Activated CD4-positive, alpha-beta memory T cell treated with anti-CD3 and anti-CD28 coated beads, Interleukin-2, amount 10 ng/mL, durations not matched to agents 7 days and 5 days (primary cell): ENCODE results near the gene FEM1B. TPM values are rescaled to one million over a fixed set of nuclear protein-coding genes. Genes with fewer than 3 reads are reported as not detected.

ENCODE experiments used
- CTCF ChIA-PET: fragments of 350-600 bp; sonication (Branson Sonifier 250); formaldehyde crosslinking; loops from one replicate; lab custom pipeline; 2021; ENCODE audit warnings: antibody characterized with exemption, inconsistent platforms; lab: Charles Lee
- POLR2A ChIA-PET: fragments of 350-600 bp; sonication (Branson Sonifier 250); formaldehyde crosslinking; loops from one replicate; lab custom pipeline; 2021; ENCODE audit warnings: antibody characterized with exemption; lab: Charles Lee
- DNase-seq: peaks from one replicate; pipeline ENCODE4 v3.0.0-alpha.2; 2020
- H3K27ac Mint-ChIP-seq: one replicate; pipeline ENCODE4 v1.8.0; 2021; ENCODE audit warnings: mild to moderate bottlenecking, mixed read lengths
- H3K27me3 Mint-ChIP-seq: one replicate; pipeline ENCODE4 v1.8.0; 2021; ENCODE audit warnings: mixed read lengths
- H3K36me3 Mint-ChIP-seq: one replicate; pipeline ENCODE4 v1.8.0; 2021; ENCODE audit warnings: low read depth, mixed read lengths
- H3K4me1 Mint-ChIP-seq: one replicate; pipeline ENCODE4 v1.8.0; 2021; ENCODE audit warnings: mixed read lengths
- H3K4me3 Mint-ChIP-seq: one replicate; pipeline ENCODE4 v1.8.0; 2021; ENCODE audit warnings: mild to moderate bottlenecking, mixed read lengths
- H3K9me3 Mint-ChIP-seq: one replicate; pipeline ENCODE4 v1.8.0; 2021; ENCODE audit warnings: mixed read lengths
- total RNA-seq, 2 experiments: library from RNA; stranded (reverse); gene quantifications; one replicate each; pipeline ENCODE4 v1.2.3, GENCODE V29; 2021

The FEM1B gene
- total RNA-seq, 2 experiments from 2014 or later: 46.9 to 48.8 TPM

DNA sequence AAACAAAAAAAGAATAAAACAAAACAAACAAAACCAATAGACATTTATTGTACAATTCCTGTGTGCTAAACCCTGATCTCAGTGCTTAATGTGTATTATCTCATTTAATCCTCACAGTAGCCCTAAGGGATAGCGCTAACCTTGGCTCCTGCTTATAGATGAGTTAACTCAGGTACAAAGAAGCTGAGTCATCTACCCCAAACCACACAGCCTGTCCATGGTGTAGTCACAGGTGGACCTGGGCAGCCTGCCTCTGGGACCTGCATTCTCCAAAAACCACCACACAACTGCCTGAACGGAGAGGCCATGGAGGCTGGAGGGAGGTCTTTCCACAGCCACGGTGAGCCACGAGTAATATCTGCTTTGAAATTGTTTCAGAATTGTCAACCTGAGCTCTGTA is 42.5 kb upstream of the FEM1B start:
- Mint-ChIP-seq H3K4me1 (peaks cover 8% of the 10 kb centered on the region), H3K36me3 (no peaks in the 10 kb centered on the region), H3K9me3 (no peaks in the 10 kb centered on the region), H3K27me3 (no peaks in the 10 kb centered on the region), H3K27ac (no peak overlapping the region), H3K4me3 (no peak overlapping the region)
- ChIA-PET CTCF (no interaction called here), POLR2A (no interaction called here)
- DNase-seq: no peak

DNA sequence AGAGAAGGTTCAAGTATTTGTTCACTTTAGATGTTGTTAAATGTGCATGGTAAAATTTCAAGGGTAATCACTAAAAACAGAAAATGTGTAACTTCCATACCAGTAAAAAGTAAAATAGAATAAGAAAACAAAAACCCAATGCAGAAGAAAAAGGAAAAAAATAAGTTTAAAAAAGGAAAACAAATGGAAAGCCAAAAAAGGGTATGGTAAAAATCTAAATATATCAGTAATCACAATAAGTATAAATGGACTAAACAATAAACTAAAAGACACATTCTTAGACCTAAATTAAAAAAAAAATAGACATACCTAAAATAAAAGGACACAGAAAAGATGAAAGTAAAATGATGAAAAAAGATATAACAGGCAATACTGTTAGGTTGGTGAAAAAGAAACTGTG is 38.5 kb upstream of the FEM1B start:
- Mint-ChIP-seq H3K9me3 (peaks cover 4% of the 10 kb centered on the region), H3K27ac (no peak overlapping the region), H3K27me3 (peaks cover 7% of the 10 kb centered on the region), H3K4me3 (no peak overlapping the region), H3K36me3 (no peaks in the 10 kb centered on the region), H3K4me1 (no peaks in the 10 kb centered on the region)
- DNase-seq: no peak
- ChIA-PET CTCF (no interaction called here), POLR2A (no interaction called here)

DNA sequence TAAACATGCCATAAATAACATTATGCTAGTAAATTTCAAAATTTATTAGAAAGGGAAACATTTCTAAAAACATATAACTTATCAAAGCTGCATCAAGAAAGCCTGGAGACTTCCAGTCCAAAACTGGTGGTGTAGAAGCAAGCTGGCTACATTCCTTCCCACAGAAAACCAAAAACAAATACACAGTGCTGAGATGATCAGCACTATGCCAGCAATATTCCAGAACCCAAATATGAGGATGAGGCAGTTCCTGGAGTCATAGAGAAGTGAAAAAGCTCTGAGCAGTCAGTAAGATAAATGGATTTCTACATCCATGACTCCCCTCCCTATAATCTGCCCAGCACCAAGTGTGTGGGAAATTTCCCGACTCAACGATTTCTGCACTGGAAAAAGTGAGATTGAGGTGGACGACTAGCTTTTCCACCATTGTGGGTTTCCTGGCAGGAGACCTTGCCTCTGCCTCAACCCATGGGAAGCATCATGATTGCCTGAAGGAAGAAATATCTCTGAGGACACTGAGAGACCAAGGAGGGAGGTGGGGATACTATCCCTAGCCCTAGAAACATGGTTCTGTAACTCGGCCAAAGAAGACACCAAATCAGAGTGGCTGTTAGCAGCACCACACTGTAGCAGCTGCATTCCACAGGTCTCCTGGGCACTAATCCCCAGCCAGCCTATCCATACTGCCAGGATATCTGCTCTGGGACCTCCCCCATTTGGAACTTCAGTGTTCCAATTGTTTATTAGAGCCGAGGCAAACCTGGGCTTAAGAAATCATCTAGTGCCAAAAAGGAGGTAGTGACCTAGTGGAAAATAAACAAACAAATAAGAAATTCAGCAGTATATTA is 36.2 kb upstream of the FEM1B start:
- Mint-ChIP-seq H3K4me3 (no peak overlapping the region), H3K4me1 (no peaks in the 10 kb centered on the region), H3K27ac (no peak overlapping the region), H3K27me3 (peaks cover 7% of the 10 kb centered on the region), H3K9me3 (peaks cover 8% of the 10 kb centered on the region), H3K36me3 (no peaks in the 10 kb centered on the region)
- POLR2A ChIA-PET: interaction anchor here (1.1 kb wide), 1 partner anchor 36 kb away, joined by 3 read pairs; the partner anchor contains the start of gene FEM1B
- no peak for DNase-seq
- CTCF ChIA-PET: interaction anchor here (1.1 kb wide), 1 partner anchor 11 kb away, joined by 3 read pairs; no protein-coding TSS in a partner anchor

DNA sequence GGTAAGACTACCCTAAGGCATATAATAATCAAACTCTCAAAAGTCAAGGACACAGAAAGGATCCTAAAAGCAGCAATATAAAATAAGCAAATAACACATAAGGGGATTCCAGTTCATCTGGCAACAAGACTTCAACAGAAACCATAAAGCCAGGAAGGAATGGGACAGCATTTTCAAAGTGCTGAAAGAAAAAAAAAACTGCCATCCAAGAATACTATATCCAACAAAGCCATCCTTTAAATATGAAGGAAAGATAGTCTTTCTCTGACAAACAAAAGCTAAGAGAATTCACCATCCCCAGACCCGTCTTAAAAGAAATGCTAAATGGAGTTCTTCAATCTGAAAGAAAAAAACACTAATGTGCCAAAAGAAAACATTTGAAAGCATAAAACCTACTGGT is 33.3 kb upstream of the FEM1B start:
- no peak overlapping the region for H3K4me3 Mint-ChIP-seq
- DNase-seq: no peak
- H3K27me3 Mint-ChIP-seq: peaks cover 23% of the 10 kb centered on the region
- ChIA-PET CTCF (interaction anchor here (1.9 kb wide), 1 partner anchor 9 kb away, joined by 7 read pairs; no protein-coding TSS in a partner anchor), POLR2A (no interaction called here)
- peaks cover 8% of the 10 kb centered on the region for H3K9me3 Mint-ChIP-seq
- no peaks in the 10 kb centered on the region for H3K4me1 Mint-ChIP-seq
- H3K27ac Mint-ChIP-seq: no peak overlapping the region
- H3K36me3 Mint-ChIP-seq: no peaks in the 10 kb centered on the region

DNA sequence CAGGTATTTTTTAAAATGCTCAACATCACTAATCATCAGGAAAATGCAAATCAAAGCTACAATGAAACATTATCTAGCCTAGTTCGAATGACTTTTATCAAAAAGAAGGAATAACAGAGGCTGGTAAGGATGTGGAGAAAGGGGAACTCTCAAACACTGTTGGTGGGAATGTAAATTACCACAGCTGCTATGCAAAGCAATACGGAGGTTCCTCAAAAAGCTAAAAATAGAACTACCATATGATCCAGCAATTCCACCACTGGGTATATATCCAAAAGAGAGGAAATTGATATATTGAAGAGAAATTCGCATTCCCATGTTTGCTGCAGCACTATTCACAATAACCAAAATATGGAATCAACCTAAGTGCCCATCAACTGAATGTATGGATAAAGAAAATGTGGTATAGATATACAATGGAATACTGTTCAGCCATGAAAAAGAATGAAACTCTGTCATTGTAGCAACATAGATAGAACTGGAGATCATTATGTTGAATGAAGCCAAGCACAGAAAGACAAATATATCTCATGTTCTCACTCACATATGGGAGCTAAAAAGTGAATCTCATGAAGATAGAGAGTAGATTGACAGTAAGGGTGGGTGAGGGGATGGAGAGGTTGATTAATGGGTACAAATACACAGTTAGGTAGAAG is 28.4 kb upstream of the FEM1B start:
- no peak overlapping the region for H3K4me3 Mint-ChIP-seq
- DNase-seq: no peak
- no peaks in the 10 kb centered on the region for H3K36me3 Mint-ChIP-seq
- ChIA-PET CTCF (no interaction called here), POLR2A (no interaction called here)
- no peak overlapping the region for H3K27ac Mint-ChIP-seq
- peaks cover 3% of the 10 kb centered on the region for H3K9me3 Mint-ChIP-seq
- peaks cover 24% of the 10 kb centered on the region for H3K27me3 Mint-ChIP-seq
- no peaks in the 10 kb centered on the region for H3K4me1 Mint-ChIP-seq

DNA sequence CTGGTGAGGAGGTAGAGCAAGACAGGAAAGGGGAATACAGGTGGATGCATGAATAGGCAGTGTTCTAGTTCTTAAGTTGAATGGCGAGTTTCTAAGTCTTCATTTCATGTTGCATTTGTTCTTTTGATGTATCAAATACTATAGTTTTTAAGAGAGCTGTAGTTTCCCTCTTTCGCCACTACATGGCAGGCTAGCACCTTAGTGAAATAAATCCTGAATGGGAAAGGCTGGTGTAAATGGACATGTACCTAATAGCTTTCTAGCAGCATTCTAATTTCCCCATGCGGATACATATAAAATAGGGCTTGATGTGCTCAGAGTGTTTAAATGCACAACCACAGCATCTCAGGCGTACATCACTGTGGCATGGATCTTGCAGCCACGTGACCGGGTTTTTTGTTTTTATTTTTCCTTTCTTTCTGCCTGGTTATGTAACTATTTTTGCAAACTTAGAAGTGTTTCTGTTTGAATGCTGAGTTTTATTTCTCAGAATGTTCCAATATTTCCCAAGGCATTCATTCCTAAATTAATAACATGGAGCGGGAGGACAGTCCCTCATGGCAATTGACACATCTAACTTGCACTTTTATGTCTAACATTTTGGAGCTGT is 24.5 kb upstream of the FEM1B start:
- no peak overlapping the region for H3K4me3 Mint-ChIP-seq

DNA sequence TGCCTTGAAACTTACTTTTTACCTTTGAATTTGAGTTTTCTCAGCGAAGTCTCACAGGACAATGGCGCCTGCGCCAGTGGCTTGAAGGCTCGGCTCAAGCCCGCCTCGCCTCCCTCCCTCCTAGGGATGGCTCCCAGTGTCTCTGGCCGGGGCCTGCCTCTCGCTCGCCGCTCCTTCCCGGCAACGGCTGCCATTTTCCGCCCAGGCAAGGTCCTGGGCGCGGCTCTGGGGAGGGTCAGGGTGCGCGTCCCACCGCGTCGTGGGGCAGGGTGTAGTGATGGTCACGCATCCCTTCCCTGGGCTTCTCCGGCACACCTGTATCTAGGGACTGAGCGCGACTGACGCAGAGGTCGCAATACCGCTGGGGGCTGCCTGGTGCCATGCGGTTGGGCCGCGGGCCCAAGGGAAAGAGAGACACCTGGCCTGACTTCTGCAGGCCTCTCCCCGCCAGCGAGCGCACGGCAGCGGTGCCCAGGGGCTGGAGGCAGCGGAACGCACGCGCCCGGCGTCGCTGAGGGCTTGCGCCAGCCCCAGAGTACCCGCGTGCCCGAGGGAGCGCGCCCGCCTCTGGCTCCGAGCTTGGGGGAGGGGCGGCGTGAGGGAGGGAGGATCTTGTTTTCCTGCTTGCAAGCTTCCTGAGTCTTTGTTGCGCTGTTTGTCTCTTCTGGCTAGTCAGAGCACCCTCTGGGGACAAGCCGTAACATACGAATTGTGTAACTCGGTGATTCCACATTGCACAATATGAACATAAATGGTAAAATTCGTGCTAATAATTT is 20.7 kb upstream of the FEM1B start:
- H3K27ac Mint-ChIP-seq: no peak overlapping the region
- CTCF ChIA-PET: no interaction called here
- H3K4me3 Mint-ChIP-seq: peak overlapping the region; percentile 58
- no peaks in the 10 kb centered on the region for H3K36me3 Mint-ChIP-seq
- H3K4me1 Mint-ChIP-seq: peaks cover 5% of the 10 kb centered on the region
- peaks cover 11% of the 10 kb centered on the region for H3K27me3 Mint-ChIP-seq
- DNase-seq: peak; percentile 69
- POLR2A ChIA-PET: interaction anchor here (1.0 to 1.7 kb wide), 2 partner anchors 21 to 28 kb away, joined by 9 to 12 read pairs; partner anchors contain the start of genes CLN6 and FEM1B
- no peaks in the 10 kb centered on the region for H3K9me3 Mint-ChIP-seq

More for the DNA sequence above, 24.5 kb upstream of the FEM1B start:
- ChIA-PET CTCF (interaction anchor here (0.5 to 2.5 kb wide), 30 partner anchors 9 to 307 kb away, joined by 3 to 37 read pairs (median 4); partner anchors contain the start of genes CLN6 and FEM1B), POLR2A (interaction anchor here (1.3 to 1.8 kb wide), 2 partner anchors 23 to 25 kb away, joined by 5 to 9 read pairs; partner anchors contain the start of genes CLN6 and FEM1B)
- Mint-ChIP-seq H3K4me1 (peaks cover 5% of the 10 kb centered on the region), H3K36me3 (no peaks in the 10 kb centered on the region), H3K9me3 (no peaks in the 10 kb centered on the region), H3K27me3 (peaks cover 22% of the 10 kb centered on the region), H3K27ac (no peak overlapping the region)
- DNase-seq: peak; percentile 38

DNA sequence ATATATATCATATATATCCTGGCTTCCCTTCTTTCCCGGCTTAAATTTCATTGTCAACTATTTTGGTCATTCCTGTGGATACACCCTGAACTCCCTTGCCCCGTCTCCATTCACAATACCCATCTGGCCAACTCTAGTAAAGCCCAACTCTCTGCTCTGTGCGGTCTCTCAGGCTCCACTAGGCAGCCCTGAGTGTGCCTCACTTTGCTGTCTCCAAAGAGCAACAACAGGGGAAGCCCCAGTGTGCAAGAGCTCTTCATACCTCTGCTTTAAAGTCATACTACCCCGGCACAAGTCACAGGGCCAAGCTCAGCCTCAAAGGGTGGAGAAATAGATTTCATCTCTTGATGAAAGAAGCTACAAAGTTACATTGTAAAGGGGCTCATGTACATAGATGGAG is 18.9 kb upstream of the FEM1B start:
- CTCF ChIA-PET: no interaction called here
- Mint-ChIP-seq H3K9me3 (no peaks in the 10 kb centered on the region), H3K27ac (no peak overlapping the region), H3K4me3 (no peak overlapping the region), H3K27me3 (peaks cover 20% of the 10 kb centered on the region), H3K36me3 (no peaks in the 10 kb centered on the region), H3K4me1 (peaks cover 5% of the 10 kb centered on the region)
- POLR2A ChIA-PET: interaction anchor here (3.0 kb wide), 1 partner anchor 19 kb away, joined by 13 read pairs; the partner anchor contains the start of gene FEM1B
- DNase-seq: no peak

DNA sequence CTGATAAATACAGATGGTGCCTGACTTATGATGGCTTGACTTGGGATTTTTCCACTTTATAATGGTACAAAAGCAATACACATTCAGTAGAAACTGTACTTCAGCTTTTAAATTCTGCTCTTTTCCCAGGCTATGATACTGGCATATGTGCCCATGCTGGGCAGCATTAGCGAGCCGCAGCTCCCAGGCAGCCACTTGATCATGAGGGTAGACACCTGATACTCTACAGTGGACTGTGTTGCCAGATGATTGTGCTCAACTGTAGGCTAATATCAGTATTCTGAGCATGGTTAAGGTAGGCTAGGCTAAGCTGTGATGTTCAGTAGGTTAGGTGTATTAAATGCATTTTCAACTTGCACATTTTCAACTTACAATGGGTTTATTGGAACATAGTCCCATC is 17.7 kb upstream of the FEM1B start:
- Mint-ChIP-seq H3K27me3 (peaks cover 31% of the 10 kb centered on the region), H3K4me1 (peaks cover 5% of the 10 kb centered on the region), H3K4me3 (no peak overlapping the region), H3K36me3 (no peaks in the 10 kb centered on the region), H3K9me3 (no peaks in the 10 kb centered on the region), H3K27ac (no peak overlapping the region)
- ChIA-PET CTCF (interaction anchor here (0.7 kb wide), 1 partner anchor 125 kb away, joined by 3 read pairs; no protein-coding TSS in a partner anchor), POLR2A (interaction anchor here (3.0 kb wide), 1 partner anchor 18 kb away, joined by 13 read pairs; the partner anchor contains the start of gene FEM1B)
- no peak for DNase-seq

DNA sequence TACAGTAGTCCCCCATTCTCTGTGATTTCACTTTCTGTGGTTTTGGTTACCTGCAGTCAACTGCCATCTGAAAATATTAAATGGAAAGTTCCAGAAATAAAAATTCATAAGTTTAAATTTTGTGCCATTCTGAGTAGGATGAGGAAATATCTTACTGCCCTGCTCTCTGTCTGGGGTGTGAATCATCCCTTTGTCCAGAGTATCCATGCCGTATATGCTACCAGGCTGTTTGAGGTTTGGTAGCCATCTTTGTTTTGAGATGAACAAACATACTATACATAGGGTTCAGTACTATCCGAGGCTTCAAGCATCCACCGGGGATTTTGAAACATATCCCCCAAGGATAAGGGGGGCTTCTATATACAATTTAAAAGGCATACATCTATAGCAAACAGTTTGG is 16.3 kb upstream of the FEM1B start:
- Mint-ChIP-seq H3K36me3 (no peaks in the 10 kb centered on the region), H3K4me3 (no peak overlapping the region), H3K9me3 (no peaks in the 10 kb centered on the region), H3K27ac (no peak overlapping the region), H3K27me3 (peaks cover 28% of the 10 kb centered on the region), H3K4me1 (peaks cover 5% of the 10 kb centered on the region)
- no peak for DNase-seq
- CTCF ChIA-PET: interaction anchor here (1.4 kb wide), 1 partner anchor 8 kb away, joined by 7 read pairs; no protein-coding TSS in a partner anchor
- POLR2A ChIA-PET: interaction anchor here (3.0 kb wide), 1 partner anchor 16 kb away, joined by 13 read pairs; the partner anchor contains the start of gene FEM1B

DNA sequence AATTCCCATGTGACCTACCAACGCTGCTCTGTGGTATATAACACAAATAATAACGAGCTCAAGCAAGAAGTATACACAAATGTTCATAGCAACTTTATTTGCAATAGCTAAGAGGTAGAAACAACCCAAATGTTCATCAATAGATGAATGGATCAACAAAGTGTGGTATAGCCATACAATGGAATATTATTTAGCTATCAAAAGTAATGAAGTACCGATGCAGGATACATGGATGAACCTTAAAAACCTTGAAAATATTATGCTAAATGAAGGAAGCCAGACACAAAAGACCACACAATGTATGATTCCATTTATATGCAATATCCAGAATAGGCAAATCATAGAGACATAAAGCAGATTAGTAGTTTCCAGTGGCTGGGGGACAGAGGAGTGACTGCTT is 15.6 kb upstream of the FEM1B start:
- ChIA-PET POLR2A (interaction anchor here (1.3 kb wide), 1 partner anchor 15 kb away, joined by 3 read pairs; the partner anchor contains the start of gene FEM1B), CTCF (interaction anchor here (1.4 kb wide), 1 partner anchor 9 kb away, joined by 7 read pairs; no protein-coding TSS in a partner anchor)
- no peak for DNase-seq
- no peaks in the 10 kb centered on the region for H3K36me3 Mint-ChIP-seq
- H3K27me3 Mint-ChIP-seq: peaks cover 28% of the 10 kb centered on the region
- H3K9me3 Mint-ChIP-seq: no peaks in the 10 kb centered on the region
- no peak overlapping the region for H3K27ac Mint-ChIP-seq
- peaks cover 2% of the 10 kb centered on the region for H3K4me1 Mint-ChIP-seq
- H3K4me3 Mint-ChIP-seq: no peak overlapping the region
